Kidney capillary endothelial cell (primary cell): ENCODE data around the gene CDK2AP2.

Experiments
- DNase-seq: peaks from one replicate; pipeline ENCODE4 v3.0.0-alpha.2; 2018; ENCODE audit warnings: low spot score

CDK2AP2 gene

DNA sequence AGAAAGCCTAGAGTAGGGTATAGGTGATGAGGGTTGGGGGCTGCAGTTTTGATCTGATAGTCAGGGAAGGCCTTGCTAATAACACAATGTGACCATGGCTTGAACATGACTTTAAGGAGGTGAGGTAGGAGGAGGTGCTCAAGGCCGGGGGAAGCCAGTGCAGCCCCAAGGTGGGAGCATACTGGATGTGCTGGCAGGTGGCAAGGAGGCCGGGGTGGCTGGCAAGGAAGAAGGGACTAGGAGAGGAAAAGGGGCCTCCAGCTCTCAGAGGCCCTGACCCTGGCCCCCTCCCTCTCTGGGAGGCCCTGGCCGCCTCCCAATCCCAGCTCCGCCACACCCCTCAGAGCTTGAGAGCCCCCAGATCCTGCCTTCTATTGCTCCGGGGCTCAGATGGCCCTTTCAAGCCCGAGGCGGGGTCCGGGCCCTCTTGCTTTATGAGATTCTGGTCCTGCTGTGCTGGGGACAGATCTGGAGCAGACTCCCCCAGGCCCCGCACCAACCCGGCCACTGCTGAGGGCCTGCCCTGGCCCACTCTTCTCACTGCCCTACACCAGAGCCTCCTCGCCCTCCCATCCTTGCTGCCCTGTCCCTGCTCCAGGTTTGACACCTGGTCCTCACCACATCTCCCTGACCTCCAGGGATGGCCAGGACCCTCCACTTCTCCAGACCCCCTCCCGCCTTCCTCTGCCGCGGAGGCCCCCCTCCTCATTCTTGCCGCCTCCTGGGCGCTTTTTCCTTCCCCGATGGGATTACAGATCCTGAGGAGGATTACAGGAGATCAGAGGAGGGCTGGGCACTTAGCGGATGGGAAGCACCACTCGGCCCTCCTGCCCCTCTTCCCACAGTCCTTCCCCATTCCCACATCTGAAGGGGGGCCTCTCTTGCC lies 4.6 kb downstream of the CDK2AP2 start:
- no peak for DNase-seq

DNA sequence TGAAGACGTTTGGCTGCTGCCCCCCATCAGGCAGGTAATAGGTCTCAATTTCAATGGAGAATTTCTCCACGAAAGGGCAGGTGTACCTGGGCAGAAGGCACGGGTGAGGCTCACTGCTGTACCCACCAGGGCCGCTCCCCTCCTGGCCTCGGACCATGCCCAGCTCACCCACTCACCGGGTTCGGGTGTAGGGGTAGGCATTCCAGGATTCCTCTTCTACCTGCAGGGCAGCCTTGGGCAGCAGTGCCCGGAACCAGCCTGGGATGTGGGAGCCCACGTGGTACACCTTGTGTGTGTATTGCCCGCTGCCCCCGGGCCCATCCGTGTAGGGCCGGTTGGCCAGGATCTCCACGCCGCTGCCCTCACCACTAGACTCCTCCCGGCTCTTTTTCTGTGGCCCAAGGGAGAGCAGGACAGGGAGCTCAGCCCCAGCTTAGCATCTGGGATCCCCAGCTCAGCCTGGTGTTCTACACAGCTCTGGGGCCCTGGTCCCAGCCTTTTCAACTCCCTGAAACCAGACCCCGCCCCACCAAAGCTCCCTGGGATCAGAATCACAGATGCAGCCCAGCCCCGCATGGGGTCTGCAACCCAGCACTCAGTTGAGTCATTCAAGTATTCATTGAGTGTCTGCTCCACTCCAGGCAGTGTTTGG lies 5.5 kb downstream of the CDK2AP2 start:
- no peak for DNase-seq

DNA sequence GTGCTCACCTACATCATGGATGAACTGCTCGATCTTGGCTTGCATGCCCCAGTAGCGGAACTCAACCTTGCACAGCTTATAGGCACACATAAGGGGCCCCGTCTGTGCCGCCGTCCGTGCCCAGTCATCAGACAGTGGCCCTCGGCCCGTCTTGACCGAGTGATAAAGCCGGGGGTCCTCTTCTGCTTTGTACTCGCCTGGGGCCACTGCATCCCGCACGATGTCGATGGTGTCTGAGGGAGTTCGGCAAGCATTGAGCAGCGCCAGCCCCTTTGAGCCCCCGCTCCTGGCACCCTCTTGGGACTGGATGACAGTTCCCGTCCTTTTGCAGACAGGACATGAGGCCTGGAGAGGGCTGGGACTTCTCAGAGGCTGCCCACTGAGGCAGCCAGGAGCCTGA lies 6.1 kb downstream of the CDK2AP2 start:
- DNase-seq = no peak

DNA sequence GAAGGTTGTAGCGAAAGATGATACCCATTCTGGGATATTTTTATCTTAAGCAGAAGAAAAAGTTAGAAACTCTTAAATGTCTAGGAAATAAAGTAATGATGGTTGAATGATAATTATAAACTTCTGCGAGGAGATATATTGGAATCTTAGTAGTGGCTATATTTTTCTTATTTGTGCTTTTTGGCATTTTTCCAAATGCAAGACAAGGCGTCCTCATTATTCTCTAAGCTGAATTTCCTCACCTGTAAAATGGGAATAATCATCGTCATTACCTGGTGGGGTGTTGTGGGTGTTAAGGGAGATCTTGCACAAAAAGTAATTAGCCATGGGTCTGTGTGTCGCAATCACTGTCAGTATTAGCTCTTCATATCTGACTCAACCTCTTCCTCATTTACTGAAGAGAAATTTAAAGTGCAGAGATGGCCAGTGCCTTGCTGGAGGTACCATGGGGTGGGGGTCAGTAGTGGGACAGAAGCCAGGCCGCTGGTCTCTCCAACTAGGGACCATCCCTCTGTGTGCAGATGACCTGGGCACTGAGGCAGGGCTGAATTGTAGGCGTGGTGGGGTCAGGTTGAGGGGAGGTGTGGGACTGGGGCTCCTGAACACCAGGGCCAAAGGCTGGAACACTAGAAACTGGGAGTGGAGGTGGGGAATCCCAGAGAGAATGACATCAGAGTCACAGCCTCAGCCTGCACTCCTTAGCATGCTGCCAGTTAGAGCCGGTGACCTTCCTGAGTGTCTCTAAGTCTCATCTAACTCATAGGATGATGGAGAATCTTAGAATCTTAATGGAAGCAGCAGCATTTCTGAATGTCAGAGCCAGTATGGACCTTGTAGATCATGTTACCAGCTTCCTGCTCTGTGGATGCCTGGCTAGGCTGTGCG lies 6.9 kb downstream of the CDK2AP2 start:
- no peak for DNase-seq

DNA sequence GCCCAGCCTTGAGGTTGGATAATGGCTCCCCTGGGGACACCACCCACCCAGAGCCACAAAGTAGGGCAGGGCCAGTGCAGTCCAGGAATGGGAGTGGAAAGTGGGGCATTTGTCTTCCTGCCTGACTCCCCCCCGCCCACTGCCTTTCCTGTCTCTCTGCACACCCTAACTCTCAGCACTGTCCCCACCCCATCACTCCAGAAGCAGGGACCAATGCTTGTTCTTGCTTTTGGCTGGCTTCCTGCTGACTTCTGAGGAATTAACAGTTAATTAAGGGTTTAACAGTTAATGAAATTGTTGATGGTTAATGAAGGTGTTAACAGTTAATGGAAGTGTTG lies 7.5 kb downstream of the CDK2AP2 start:
- DNase-seq = no peak

DNA sequence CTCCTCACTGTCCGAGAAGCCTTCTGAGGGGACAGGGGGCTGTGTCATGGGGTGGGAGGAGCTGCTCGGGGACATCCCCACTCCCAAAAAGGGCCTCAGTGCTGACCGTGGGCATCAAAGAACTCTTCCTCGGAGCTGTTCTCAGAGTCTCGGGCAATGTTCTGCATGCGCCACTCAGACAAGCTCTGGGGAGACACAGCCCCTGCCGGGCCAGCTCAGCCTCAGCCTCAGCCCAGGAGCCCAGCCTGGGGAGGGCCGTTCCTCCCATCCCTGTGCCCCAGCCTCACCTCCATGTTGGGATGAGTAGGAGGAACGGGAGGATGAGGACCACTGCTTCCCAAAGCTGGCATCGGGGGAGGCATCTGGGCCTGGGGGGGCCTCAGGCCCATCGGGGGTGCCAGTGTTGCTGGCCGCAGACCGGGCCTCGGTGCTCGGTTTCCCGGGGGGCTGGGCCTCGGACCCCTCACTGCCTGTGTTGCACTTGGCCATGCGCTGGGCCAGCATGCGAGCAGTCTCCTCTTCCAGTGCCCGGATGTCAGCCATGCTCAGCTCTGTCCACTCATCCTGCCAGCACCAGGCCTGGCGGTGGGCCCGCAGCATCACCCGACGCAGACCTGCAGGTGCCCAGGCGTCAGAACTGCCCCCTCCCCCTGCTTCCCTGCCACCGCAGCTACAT lies 8.0 kb downstream of the CDK2AP2 start:
- no peak for DNase-seq

DNA sequence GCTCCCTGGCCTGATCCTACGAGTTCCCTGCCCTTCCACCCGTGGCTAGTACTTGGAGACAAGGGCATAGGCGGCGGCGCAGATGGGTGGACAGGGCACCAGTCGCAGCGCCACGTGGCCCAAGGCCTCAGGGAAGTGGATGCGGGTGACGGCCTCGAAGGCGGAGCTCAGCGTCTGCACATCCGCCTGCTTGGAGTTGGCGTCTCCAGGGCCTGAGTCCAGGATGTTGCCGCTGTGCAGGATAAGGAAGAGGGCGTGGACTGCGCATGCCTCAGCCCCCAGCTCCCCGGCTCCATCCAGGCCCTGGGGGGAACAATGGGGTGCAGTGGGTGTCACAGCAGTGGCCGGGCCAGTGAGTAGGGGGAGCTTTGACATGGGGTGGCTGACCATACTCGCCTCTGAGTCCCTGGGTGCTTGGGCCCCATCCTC lies 9.4 kb downstream of the CDK2AP2 start:
- peak; percentile 67 for DNase-seq

DNA sequence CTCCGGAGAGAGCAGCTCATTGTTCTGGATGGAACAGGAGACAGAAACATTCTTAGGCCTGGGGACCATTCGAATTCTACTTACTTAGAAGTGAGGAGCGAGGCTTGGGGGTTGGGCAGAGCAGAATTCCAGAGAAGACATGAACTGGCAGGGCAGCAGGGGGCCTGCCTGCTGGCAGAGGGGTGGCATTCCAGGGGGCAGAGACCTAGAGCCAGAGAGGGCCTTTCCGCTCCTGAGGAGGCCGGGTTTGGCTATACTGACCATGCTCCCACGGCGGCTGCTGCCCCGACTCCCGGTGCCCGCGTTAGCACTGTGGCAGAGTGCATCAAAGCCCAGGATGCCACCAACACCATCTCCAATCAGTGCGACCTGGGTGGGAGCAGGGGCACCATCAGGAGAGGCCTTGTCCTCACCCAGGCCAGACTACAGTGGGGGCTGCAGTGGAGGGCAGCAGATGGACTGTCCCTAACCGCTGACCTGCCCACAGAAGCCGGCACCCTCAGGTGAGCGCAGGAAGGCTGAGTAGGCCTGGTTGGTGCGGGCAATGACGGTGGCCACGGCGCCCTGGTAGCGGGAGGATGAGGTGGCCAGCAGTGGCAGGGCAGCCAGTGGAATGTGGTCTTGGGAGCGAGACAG lies 10.2 kb downstream of the CDK2AP2 start:
- DNase-seq = no peak

DNA sequence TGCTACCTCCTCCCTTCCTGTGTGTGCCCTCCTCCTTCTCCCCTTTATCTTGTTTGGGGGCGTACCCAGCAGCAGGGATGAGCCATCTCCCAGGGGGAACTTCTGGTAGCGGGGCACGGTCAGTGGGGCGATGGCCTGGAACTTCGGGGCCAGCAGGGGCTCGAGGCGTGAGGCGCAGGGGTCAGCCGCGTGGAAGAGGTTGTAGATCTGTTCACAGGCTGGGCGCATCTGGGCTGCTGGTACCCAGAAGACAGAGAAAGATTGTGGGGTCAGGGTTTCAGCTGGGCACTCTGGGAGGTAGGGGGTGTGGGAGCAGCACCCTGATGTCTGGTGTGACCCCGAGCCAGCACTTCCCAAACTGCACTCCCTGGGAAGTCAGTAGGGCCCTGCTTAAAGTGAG lies 11.8 kb downstream of the CDK2AP2 start:
- DNase-seq = no peak

DNA sequence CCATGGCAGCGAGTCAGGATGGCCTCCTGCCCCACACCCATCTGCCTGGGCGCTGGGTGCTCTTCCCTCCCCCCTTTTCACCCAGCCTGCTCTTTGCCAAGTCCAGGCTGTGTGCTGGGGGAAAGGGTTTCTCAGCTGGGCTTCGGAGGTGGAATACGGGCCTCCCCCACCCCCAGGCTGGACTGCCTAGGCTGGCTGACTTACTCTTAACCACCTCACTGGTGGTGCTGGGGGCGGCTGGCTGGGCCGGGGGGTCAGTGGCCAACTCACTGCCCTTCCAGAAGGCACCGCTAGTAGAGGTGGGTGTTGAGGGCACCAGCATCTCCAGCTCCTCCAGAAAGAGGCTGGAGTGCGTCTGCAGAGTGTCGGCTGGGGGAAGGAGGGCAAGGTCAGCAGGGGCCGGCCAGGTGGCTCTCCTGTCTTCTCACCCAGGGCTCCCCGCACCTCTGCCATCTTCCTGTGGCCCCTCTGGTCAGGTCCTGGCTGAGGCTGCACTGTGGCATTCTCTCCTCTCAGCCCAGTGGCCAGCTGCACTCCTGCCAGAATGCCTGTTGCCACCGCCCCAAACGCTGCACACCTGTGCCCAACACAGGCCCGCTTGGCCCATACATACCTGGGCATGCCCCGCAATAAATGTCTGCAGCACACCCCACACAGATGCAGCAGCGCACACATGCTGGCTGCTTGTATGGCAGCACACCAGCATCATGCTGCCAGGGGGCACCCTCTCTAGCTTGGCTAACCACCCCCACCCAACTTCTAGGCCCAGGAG lies 12.5 kb downstream of the CDK2AP2 start:
- DNase-seq = no peak

DNA sequence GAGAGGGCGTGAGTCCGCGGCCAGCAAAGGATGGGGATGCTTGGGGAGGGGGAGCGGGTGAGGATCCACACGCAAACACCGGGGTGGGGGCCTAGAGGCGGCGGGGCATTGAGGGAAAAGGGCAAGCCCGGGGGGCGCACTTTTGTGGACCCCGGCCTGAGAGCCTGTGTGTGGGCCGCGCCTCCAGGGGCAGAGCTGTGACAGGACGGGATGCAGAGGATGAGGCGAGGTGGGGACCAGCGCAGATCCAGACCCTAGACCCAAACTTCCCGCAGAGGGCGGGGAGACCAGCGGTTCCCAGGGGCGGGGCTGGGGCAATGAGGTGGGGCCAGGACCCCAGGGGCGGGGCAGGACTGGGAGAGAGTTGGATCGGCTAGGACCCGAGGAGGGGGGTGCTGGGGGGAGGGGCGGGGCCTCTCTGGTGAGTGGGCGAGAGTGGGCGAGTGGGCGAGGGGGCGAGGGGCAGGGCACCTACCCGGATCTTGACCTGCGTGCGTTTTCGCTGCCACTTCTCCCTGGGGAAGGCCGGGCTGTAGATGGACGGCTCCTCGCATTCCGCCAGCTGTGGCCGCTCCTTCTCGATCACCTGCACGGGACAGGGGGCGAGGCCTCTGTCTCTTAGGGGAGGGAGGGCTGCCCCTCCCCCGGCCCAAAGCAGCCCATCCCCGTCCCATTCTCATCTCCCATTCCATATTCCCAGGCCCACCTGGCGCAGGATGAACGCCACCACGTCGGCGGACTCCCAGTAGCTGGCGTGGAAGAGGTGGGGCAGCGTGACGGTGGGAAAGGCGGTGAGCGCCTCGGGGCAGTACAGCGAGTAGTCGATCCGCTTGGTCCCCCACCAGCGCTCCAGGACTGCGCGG lies 13.4 kb downstream of the CDK2AP2 start:
- no peak for DNase-seq

DNA sequence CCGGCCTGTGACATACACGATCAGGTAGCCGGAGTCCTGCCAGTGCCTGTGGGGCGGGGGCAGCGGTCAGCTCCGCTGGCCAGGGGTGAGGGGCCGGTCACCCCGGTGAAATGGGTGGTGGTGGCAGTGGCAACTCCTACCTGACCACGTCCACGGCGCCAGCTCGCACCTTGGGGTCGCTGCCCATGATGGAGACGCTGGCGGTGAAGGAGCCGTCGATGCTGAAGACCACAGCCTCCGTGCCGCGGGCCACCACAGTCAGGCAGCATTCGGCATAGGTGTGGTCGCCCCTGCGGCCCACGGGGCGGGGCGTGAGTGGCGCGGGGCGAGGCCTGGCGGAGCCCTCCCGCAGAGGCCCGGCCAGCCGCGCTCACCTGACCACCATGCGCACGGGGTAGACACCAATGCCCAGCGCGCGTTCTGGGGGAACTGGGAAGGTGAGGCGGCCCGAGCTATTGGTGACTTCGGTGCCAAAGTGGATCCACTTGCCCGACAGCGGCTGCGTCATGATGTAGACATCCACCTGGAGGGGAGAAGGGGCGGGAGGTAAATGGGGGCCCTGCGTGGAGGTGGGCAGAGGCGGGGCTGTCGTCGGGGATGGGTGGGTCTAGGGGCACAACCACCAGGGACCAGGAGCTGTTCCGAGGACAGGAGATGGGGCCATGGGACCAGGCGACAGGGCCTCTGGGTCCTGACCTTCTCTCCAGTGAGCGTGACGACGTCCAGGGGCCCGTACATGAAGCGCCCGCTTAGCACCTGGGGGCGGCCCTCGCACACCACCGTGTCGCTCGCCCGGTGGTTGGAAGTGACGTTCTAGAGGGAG lies 14.2 kb downstream of the CDK2AP2 start:
- no peak for DNase-seq

DNA sequence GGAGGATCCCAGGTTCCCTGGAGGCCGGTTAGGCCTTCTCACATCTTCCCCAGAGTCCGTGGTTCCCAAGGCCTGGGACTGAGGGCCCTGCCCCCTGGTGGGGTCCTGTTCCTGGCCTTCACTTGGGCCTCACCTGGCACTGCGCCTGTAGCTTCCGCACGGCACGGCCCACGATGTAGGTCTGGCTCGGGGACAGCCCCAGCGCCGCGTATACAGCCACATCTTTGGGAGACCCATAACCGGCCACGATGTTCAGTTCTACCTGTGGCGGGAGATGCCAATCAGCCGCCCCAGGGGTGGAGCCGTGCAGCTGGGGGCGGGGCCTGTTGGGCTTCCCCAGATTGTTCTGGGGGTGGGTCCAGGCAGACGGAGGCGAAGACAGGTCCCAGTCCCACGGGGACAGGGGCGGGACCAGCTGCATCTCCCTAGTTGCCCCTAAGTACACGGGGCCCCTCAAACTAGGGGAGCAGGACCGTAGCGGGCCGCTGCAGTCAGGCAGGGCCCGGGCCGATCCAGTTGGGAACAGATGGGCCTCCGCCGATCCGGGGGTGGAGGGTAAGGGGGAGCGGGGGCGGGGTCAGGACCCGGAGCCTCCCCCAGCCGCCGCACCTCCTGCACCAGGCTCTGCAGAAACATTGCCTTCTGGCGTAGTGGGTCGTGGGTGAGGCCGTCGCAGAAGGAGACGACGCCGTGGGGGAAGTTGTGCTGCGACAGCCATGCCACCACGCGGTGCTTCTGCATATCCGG lies 15.0 kb downstream of the CDK2AP2 start:
- DNase-seq = no peak

DNA sequence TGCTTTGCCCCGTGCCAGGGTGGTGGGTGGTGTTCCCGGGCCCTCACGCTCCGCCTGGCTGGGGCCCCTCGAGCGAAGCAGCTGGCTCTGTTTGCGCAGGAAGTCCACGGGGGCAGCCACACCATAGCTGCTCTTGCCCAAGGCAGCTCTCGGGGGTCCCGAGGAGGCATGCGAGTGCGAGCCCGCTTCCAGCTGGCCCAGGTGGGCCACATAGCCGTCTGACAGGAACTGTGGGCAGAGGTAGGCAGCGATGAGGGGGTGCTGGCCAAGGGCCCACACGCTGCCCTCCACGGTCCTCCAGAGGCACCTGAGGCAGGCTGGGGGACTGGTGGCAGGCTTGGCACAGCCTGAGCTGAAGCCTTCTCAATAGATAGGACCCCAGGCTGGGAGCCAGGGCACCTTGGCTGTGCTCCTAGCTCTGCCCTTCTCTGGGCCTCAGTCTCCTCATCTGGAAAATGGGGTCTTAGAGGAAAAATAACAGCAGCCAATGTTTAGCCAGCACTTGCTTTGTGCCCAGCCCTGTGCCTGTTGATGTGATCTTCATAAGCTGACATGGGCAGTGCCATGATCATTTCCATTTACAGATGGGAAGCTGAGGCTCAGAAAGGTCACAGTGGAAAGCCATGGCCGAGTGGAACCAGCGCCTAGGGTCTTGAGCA lies 15.8 kb downstream of the CDK2AP2 start:
- no peak for DNase-seq

DNA sequence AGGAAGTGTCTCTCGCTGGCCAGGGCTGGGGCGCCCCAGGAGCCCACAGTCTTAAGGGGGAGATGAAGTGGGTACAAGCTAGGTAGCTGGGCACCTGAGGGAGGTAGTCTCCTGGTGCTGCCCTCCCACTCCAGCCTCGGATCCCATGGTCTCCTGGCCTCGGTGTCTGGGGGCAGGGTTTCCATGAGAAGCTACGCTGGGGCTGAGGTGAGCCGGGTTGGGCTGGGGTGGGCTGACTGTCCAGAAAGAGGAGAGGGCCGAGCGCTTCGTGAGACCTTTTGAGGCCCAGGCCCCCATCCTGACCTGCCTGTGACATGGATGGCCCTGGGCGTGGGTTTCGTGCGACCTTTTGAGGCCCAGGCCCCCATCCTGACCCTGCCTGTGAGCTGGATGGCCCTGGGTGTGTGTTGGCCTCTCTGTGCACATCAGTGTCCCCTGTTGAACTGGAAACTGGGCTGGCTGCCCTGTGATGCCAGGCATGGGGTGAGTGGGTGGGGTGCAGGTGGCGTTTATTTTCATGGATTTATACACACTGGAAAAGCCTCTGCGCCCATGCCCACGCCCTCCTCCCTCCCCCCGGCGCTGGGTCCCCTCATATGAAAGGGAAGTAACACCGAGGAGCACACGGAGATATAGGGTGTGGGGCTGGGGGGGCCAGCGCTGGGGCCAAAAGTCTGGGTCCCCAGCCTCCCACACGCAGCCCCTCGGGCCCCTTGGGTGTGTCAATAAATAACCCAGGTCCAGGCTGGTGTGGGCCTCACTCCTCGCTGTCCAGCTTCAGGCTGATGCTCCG lies 16.5 kb downstream of the CDK2AP2 start:
- no peak for DNase-seq

DNA sequence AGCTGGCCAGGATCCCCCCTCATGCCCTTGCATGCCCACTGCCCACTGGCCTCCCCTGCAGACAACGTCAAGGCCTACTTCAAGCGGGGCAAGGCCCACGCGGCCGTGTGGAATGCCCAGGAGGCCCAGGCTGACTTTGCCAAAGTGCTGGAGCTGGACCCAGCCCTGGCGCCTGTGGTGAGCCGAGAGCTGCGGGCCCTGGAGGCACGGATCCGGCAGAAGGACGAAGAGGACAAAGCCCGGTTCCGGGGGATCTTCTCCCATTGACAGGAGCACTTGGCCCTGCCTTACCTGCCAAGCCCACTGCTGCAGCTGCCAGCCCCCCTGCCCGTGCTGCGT lies 17.3 kb downstream of the CDK2AP2 start:
- no peak for DNase-seq
